Measurements from ENCODE around the gene LTB4R. TPM values are rescaled to one million over a fixed set of nuclear protein-coding genes. Genes with fewer than 3 reads are reported as not detected.
A peak's percentile ranks its signal among the peaks of the same experiment; 100 is the strongest.

Gene LTB4R
- total RNA-seq, 6 experiments from 2014 or later = 2.7 to 5.5 (median 3.9) TPM

DNA sequence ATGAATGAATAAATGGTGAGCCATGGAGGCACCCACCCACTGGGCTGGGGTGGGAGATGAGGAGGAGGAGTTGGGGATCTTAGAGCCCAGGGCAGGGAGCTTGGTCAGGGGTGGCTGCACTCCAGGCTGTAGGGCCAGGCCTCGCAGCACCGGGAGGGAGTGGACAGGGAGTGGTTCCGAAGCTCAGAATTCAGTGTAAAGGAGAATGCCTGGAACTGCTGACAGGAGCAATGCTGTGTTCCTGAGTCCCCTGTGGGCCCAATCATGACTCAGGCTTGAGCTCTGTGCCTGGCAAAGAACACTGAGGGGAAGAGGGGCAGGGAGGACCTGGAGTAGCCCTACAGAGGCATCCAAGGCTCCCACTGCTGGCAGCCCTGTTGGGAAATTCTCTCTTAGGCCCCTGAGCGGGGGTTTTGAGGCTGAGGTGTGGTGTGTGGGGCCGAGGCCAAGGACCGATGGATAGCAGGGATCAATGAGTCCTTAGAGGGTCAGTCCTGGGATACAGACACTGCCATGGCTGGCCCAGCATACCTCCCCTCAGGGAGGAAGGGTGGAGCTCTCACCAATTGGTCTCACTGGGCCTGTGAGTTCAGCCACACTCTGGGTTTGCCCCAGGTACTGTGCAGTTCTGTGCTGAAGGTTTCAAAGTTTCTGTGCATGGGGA, 30.4 kb upstream of the LTB4R start:
- DNase-seq (no peak), ATAC-seq (peak in 1 of 4 donors; percentile 9)
- intact Hi-C loops (cut with DNase I) = no loop called here
- Histone ChIP-seq H3K27me3 (no peaks in the 10 kb centered on the region), H3K4me3 (no peak overlapping the region), H3K9me3 (no peaks in the 10 kb centered on the region), H3K36me3 (no peaks in the 10 kb centered on the region), H3K4me1 (no peaks in the 10 kb centered on the region), H3K27ac (no peak overlapping the region)
- 80% methylated on average over 1 of the region's 6 CpGs for WGBS (ENCODE audit: insufficient coverage, low coverage, low lambda C conversion rate, missing lambda C conversion rate)
- TF ChIP-seq, protein P1, sequence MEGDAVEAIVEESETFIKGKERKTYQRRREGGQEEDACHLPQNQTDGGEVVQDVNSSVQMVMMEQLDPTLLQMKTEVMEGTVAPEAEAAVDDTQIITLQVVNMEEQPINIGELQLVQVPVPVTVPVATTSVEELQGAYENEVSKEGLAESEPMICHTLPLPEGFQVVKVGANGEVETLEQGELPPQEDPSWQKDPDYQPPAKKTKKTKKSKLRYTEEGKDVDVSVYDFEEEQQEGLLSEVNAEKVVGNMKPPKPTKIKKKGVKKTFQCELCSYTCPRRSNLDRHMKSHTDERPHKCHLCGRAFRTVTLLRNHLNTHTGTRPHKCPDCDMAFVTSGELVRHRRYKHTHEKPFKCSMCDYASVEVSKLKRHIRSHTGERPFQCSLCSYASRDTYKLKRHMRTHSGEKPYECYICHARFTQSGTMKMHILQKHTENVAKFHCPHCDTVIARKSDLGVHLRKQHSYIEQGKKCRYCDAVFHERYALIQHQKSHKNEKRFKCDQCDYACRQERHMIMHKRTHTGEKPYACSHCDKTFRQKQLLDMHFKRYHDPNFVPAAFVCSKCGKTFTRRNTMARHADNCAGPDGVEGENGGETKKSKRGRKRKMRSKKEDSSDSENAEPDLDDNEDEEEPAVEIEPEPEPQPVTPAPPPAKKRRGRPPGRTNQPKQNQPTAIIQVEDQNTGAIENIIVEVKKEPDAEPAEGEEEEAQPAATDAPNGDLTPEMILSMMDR (IDR thresholded peaks at IDR 0.05) = no peak
- no peak for TF ChIP-seq POLR2A (IDR thresholded peaks at IDR 0.05)

DNA sequence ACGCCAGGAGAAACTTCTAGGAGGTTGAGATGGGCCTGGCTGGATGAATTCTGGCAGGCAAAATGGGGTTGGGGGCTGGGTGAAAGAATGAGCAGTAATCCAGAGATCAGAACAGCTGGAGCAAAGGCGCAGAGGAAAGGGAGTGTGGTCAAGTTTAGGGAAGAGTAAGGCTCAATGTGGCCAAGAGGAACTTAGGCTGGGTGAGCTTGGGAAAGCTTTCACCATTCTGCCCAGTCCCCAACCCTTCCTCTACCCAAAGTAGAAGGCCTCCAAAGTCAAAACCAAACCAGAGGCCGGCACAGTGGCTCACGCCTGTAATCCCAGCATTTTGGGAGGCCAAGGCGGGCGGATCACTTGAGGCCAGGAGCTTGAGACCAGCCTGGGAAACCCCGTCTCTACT, 29.7 kb upstream of the LTB4R start:
- no peaks in the 10 kb centered on the region for H3K36me3 ChIP-seq
- intact Hi-C loops (cut with DNase I) = no loop called here
- TF ChIP-seq, protein P1 (IDR thresholded peaks at IDR 0.05) = no peak
- no peak for TF ChIP-seq POLR2A (IDR thresholded peaks at IDR 0.05)
- H3K27me3 ChIP-seq = no peaks in the 10 kb centered on the region
- no peak overlapping the region for H3K27ac ChIP-seq
- no peak overlapping the region for H3K4me3 ChIP-seq
- H3K9me3 ChIP-seq = no peaks in the 10 kb centered on the region
- H3K4me1 ChIP-seq = no peaks in the 10 kb centered on the region
- DNase-seq (no peak), ATAC-seq (peak in 3 of 4 donors; percentile 14 to 42 (median 18))
- 60% methylated on average over 4 of the region's 7 CpGs for WGBS (ENCODE audit: insufficient coverage, low coverage, low lambda C conversion rate, missing lambda C conversion rate)

DNA sequence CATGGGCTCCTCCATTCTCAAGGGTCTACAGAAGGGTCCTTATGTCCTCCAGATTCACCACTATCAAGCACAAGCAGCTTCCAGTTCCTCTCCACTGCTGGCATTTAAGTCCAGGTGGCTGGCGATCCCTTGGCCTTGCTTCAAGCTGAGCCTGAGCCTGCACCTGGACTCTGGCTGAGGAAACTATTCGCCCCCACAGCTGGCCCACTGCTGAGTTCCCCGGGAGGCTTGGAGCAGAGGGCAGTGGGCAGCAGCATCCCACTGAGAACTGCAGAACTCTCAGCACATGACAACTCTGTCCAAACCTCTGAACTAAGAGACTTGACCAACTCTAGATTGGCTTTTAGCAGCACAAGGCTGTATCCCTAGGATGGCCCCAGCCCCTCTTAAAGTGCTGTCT, 28.6 kb upstream of the LTB4R start:
- intact Hi-C loops (cut with DNase I) = no loop called here
- Histone ChIP-seq H3K4me1 (no peaks in the 10 kb centered on the region), H3K27me3 (no peaks in the 10 kb centered on the region), H3K36me3 (no peaks in the 10 kb centered on the region), H3K27ac (no peak overlapping the region), H3K4me3 (no peak overlapping the region), H3K9me3 (no peaks in the 10 kb centered on the region)
- no peak for TF ChIP-seq POLR2A (IDR thresholded peaks at IDR 0.05)
- TF ChIP-seq, protein P1 (IDR thresholded peaks at IDR 0.05) = no peak
- ATAC-seq (no peak), DNase-seq (no peak)
- no CpG with 5 or more reads among the region's 3 CpGs for WGBS (ENCODE audit: insufficient coverage, low coverage, low lambda C conversion rate, missing lambda C conversion rate)

DNA sequence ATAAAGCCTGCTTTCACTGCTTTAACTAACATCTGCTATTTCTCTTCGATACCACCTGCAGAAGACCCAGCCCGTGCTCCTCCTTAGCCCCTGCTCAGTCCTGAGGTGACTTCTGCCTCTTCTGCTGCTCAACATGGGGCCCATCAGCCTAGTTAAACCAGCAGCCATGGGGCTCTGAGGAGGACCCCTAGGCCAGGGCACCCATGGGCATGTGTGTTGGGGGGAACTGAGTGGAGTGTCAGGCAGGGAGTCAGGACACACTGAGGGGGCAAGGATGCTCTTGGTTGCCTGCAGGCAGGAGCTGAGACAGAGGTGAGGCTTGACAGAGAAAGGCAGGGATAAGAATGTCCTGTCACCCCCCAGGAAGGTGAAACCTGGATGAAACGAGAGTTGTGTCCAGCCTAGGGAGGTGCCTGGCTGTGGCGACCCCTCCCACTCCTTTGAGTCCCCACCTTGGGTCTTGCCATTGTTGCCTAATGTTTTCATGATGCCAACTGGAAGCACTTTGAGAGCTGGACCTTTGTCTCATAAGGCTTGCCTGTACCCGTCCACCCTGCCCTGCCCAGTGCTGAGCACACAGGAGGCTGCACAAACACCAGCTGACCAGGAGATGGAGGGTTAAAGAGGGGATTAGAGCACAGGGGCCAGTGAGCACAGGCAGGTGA, 27.4 kb upstream of the LTB4R start:
- H3K27ac ChIP-seq = no peak overlapping the region
- WGBS (ENCODE audit: insufficient coverage, low coverage, low lambda C conversion rate, missing lambda C conversion rate) = 88% methylated on average over 1 of the region's 5 CpGs
- TF ChIP-seq, protein P1 (IDR thresholded peaks at IDR 0.05) = no peak
- no peak for TF ChIP-seq POLR2A (IDR thresholded peaks at IDR 0.05)
- H3K4me1 ChIP-seq = no peaks in the 10 kb centered on the region
- no peaks in the 10 kb centered on the region for H3K36me3 ChIP-seq
- no peaks in the 10 kb centered on the region for H3K9me3 ChIP-seq
- intact Hi-C loops (cut with DNase I) = no loop called here
- no peak overlapping the region for H3K4me3 ChIP-seq
- H3K27me3 ChIP-seq = no peaks in the 10 kb centered on the region
- DNase-seq (no peak), ATAC-seq (no peak)

All from right lobe of liver (tissue), 6 donors.